Measurements from ENCODE around the gene USP40.

USP40 gene

GRCh38 chr2:233572468-233572867 is 5.9 kb upstream of the USP40 start:
- Mint-ChIP-seq H3K27me3 (no peaks in the 10 kb centered on the region), H3K4me3 (no peak overlapping the region), H3K9me3 (no peaks in the 10 kb centered on the region), H3K4me1 (ENCODE audit: low read depth) (no peaks in the 10 kb centered on the region), H3K27ac (no peak overlapping the region), H3K36me3 (ENCODE audit: low read depth) (no peaks in the 10 kb centered on the region)
- DNase-seq = no peak

- no peak for DNase-seq
- Mint-ChIP-seq H3K27ac (no peak overlapping the region), H3K27me3 (no peaks in the 10 kb centered on the region), H3K36me3 (ENCODE audit: low read depth) (peaks cover 3% of the 10 kb centered on the region), H3K4me1 (ENCODE audit: low read depth) (no peaks in the 10 kb centered on the region), H3K9me3 (no peaks in the 10 kb centered on the region), H3K4me3 (no peak overlapping the region)
These were observed 4.9 kb upstream of the USP40 start for GRCh38 chr2:233571462-233571861.

GRCh38 chr2:233571001-233571400 is 4.4 kb upstream of the USP40 start:
- Mint-ChIP-seq H3K27me3 (no peaks in the 10 kb centered on the region), H3K4me3 (no peak overlapping the region)

GRCh38 chr2:233565685-233566140 is 869 bp downstream of the USP40 start:
- Mint-ChIP-seq H3K4me3 (peak overlapping the region; percentile 98), H3K4me1 (ENCODE audit: low read depth) (peaks cover 15% of the 10 kb centered on the region), H3K9me3 (no peaks in the 10 kb centered on the region), H3K27me3 (no peaks in the 10 kb centered on the region), H3K27ac (peak overlapping the region; percentile 97), H3K36me3 (ENCODE audit: low read depth) (peaks cover 13% of the 10 kb centered on the region)
- no peak for DNase-seq

More at GRCh38 chr2:233571001-233571400, 4.4 kb upstream of the USP40 start:
- H3K27ac Mint-ChIP-seq = no peak overlapping the region
- no peak for DNase-seq
- no peaks in the 10 kb centered on the region for H3K4me1 Mint-ChIP-seq (ENCODE audit: low read depth)
- peaks cover 5% of the 10 kb centered on the region for H3K36me3 Mint-ChIP-seq (ENCODE audit: low read depth)
- no peaks in the 10 kb centered on the region for H3K9me3 Mint-ChIP-seq

DNA sequence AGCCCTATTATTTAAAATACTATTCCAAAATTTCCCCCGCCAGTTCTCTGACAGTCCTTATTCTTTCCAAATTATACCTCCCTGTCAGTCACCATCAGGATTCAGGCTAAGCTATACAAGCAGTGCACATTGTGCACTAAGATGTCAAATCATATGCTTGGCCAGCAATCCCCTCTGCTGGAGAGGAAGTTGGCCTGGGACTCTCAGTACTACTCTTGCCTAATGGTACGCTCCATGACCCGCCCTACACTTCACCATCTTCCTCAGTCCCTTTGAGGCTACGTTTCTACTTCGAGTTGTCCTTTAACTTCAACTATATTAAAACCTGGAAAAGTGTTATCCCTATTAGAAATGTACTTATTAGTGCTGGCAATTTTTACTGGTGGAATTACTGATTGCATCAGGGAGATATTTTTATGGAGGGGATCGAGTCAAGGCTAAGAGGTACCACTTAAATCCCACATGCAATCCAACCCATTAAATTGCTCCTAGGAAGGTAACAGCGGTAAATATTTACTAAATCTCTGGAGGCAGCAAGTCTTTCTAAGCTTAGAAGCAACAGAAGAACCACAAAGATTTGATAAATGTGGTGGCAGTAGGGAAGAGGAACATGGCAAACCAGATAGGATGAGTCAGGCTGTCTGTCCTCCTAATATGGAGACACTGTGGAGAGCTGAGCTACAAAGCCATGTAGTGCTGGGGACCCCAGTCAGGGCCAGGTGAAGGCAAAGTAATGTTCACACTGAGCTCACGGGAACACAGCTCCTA is 2.7 kb downstream of the USP40 start:
- H3K27ac Mint-ChIP-seq = no peak overlapping the region
- peaks cover 15% of the 10 kb centered on the region for H3K4me1 Mint-ChIP-seq (ENCODE audit: low read depth)
- H3K36me3 Mint-ChIP-seq (ENCODE audit: low read depth) = peaks cover 24% of the 10 kb centered on the region
- DNase-seq = no peak
- no peak overlapping the region for H3K4me3 Mint-ChIP-seq
- no peaks in the 10 kb centered on the region for H3K27me3 Mint-ChIP-seq
- H3K9me3 Mint-ChIP-seq = no peaks in the 10 kb centered on the region

DNA sequence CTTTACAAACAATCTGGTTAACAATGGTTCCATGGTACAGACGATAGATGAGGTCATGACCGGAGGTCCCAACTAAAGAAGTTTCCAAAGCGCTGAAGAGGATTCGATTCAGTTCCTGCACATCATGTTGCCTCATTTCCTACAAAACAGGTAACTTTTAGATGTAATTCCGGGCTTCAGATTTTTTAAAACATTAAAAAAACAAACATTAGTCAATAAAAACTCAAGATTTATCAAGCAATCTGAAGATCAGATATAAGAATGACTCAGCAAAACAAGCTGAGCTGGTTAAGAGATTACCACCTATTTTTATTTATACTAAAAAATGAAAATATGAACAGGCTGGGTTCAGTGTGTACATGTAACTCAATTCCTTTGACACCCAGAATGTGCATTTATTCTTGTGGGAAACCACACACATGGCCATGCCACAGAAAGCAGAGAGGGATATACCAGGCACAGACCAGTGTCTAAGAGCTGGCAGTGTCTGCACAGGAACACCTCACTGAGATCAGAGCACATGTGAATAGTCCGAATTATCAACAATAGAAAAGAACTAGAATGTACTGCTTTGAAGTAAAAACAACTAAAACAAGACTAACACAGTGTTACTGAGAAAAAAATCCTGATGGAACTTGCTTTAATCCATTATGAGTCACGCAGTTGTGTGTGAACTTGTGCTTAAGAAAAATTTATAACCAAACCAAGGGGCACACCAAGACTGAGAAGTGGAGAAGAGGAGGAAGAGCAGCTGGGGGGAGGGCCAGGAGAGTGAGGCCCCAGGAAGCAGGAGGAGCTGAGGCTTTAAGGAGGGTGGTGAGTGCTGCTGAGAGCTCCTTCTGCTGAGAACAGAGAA is 9.5 kb downstream of the USP40 start:
- H3K27me3 Mint-ChIP-seq = no peaks in the 10 kb centered on the region
- H3K4me3 Mint-ChIP-seq = no peak overlapping the region
- peaks cover 61% of the 10 kb centered on the region for H3K36me3 Mint-ChIP-seq (ENCODE audit: low read depth)
- DNase-seq = no peak
- H3K27ac Mint-ChIP-seq = peak overlapping the region; percentile 10
- peaks cover 6% of the 10 kb centered on the region for H3K4me1 Mint-ChIP-seq (ENCODE audit: low read depth)
- H3K9me3 Mint-ChIP-seq = no peaks in the 10 kb centered on the region

DNA sequence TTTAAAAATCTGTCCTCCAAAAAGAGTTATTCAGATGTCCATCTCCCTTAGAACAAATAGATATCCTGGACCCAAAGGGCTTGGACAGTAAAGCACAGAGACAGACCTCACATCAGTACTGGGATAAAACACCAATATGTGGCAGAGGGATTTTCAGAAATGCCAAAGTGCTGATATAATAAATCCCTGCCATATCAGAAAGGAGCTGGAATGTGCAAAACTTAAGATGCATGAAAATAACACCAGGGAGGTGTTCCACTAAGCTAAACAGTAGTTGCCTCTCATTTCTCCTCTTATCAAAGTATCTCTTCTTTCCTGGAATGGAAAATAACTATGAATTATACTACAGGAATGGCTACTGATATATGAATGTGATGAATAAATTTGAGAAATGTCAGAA is 13.2 kb downstream of the USP40 start:
- DNase-seq = no peak
- Mint-ChIP-seq H3K4me1 (ENCODE audit: low read depth) (peaks cover 6% of the 10 kb centered on the region), H3K27ac (no peak overlapping the region), H3K36me3 (ENCODE audit: low read depth) (peaks cover 64% of the 10 kb centered on the region), H3K27me3 (no peaks in the 10 kb centered on the region), H3K4me3 (no peak overlapping the region), H3K9me3 (no peaks in the 10 kb centered on the region)

GRCh38 chr2:233551491-233551890 is 15.1 kb downstream of the USP40 start:
- no peaks in the 10 kb centered on the region for H3K27me3 Mint-ChIP-seq
- H3K36me3 Mint-ChIP-seq (ENCODE audit: low read depth) = peaks cover 62% of the 10 kb centered on the region
- no peak overlapping the region for H3K27ac Mint-ChIP-seq
- no peaks in the 10 kb centered on the region for H3K9me3 Mint-ChIP-seq
- no peak overlapping the region for H3K4me3 Mint-ChIP-seq
- no peaks in the 10 kb centered on the region for H3K4me1 Mint-ChIP-seq (ENCODE audit: low read depth)
- no peak for DNase-seq

GRCh38 chr2:233546774-233547173 is 19.8 kb downstream of the USP40 start:
- Mint-ChIP-seq H3K4me1 (ENCODE audit: low read depth) (peaks cover 2% of the 10 kb centered on the region), H3K36me3 (ENCODE audit: low read depth) (peaks cover 69% of the 10 kb centered on the region), H3K9me3 (no peaks in the 10 kb centered on the region), H3K27me3 (no peaks in the 10 kb centered on the region), H3K4me3 (no peak overlapping the region), H3K27ac (no peak overlapping the region)
- no peak for DNase-seq

DNA sequence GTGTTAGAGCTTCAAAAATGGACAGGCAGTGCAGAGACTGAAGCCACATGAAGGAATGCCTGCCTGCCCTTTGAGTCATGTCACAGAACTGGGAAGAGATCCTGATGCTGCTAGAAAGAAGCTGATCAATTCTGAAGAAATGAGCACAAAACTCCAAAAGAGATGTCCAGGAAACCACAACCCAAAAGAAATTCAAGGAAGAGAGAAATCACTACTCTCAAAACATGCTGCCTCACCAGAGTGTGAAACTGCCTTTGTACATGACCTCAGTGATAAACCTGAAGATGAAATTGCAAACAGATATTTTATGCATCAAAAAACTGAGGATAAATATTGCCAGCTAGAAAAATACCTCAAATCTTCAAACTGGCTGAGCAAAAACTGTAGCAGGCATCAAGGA is 20.5 kb downstream of the USP40 start:
- no peak overlapping the region for H3K27ac Mint-ChIP-seq
- H3K36me3 Mint-ChIP-seq (ENCODE audit: low read depth) = peaks cover 65% of the 10 kb centered on the region
- no peaks in the 10 kb centered on the region for H3K27me3 Mint-ChIP-seq
- peaks cover 2% of the 10 kb centered on the region for H3K4me1 Mint-ChIP-seq (ENCODE audit: low read depth)
- no peaks in the 10 kb centered on the region for H3K9me3 Mint-ChIP-seq
- DNase-seq = no peak
- no peak overlapping the region for H3K4me3 Mint-ChIP-seq

- Mint-ChIP-seq H3K4me1 (ENCODE audit: low read depth) (peaks cover 2% of the 10 kb centered on the region), H3K36me3 (ENCODE audit: low read depth) (peaks cover 69% of the 10 kb centered on the region)
These were observed 22.4 kb downstream of the USP40 start for GRCh38 chr2:233544200-233544610.

GRCh38 chr2:233542507-233542906 is 24.1 kb downstream of the USP40 start:
- Mint-ChIP-seq H3K9me3 (no peaks in the 10 kb centered on the region), H3K36me3 (ENCODE audit: low read depth) (peaks cover 68% of the 10 kb centered on the region), H3K27me3 (no peaks in the 10 kb centered on the region), H3K27ac (no peak overlapping the region), H3K4me3 (no peak overlapping the region), H3K4me1 (ENCODE audit: low read depth) (peaks cover 2% of the 10 kb centered on the region)
- DNase-seq = no peak

More at GRCh38 chr2:233544200-233544610, 22.4 kb downstream of the USP40 start:
- Mint-ChIP-seq H3K9me3 (no peaks in the 10 kb centered on the region), H3K27ac (no peak overlapping the region), H3K27me3 (no peaks in the 10 kb centered on the region), H3K4me3 (no peak overlapping the region)
- no peak for DNase-seq

DNA sequence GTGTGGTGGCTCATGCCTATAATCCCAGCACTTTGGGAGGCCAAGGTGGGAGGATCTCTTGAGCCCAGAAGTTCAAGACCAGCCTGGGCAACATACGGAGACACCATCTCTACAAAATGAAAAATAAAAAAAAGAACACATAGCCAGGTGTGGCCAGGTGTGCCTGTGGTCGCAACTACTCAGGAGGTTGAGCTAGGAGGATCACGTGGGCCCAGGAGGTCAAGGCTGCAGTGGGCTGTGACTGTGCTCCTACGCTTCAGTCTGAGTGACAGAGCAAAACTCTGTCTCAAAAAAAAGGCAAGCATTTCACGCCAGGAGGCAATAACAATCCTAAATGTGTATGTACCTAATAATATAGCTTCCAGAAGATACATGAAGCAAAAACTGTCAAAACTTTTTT is 27.8 kb downstream of the USP40 start:
- Mint-ChIP-seq H3K4me1 (ENCODE audit: low read depth) (no peaks in the 10 kb centered on the region), H3K27ac (no peak overlapping the region), H3K9me3 (no peaks in the 10 kb centered on the region), H3K27me3 (no peaks in the 10 kb centered on the region), H3K36me3 (ENCODE audit: low read depth) (peaks cover 44% of the 10 kb centered on the region), H3K4me3 (no peak overlapping the region)
- DNase-seq = no peak

DNA sequence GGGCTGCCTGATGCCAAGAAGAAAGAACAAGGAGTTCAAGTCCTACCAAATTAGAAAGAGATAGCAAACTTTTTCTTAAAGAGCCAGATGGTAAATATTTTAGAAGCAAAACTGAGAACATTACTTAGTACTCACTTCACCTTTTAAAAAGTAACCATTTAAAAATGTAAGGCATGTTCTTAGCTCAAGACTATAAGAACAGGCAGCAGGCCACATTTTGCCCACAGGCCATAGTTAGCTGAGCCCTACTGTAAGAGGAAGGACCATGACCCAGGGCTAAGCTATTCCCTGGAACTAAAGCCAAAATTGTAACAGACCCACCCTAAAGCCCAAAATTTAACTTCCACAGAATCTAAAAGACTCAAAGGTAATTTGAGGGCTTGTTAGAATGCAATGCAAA is 31.3 kb downstream of the USP40 start:
- no peak overlapping the region for H3K4me3 Mint-ChIP-seq
- peaks cover 40% of the 10 kb centered on the region for H3K36me3 Mint-ChIP-seq (ENCODE audit: low read depth)
- no peaks in the 10 kb centered on the region for H3K9me3 Mint-ChIP-seq
- DNase-seq = no peak
- H3K4me1 Mint-ChIP-seq (ENCODE audit: low read depth) = no peaks in the 10 kb centered on the region
- H3K27me3 Mint-ChIP-seq = no peaks in the 10 kb centered on the region
- H3K27ac Mint-ChIP-seq = no peak overlapping the region

- no peaks in the 10 kb centered on the region for H3K4me1 Mint-ChIP-seq (ENCODE audit: low read depth)
- DNase-seq = no peak
- peaks cover 33% of the 10 kb centered on the region for H3K36me3 Mint-ChIP-seq (ENCODE audit: low read depth)
- H3K9me3 Mint-ChIP-seq = no peaks in the 10 kb centered on the region
- H3K27me3 Mint-ChIP-seq = no peaks in the 10 kb centered on the region
- H3K4me3 Mint-ChIP-seq = no peak overlapping the region
- no peak overlapping the region for H3K27ac Mint-ChIP-seq
These were observed 33.6 kb downstream of the USP40 start for GRCh38 chr2:233532971-233533370.

Data from activated T-cell treated with anti-CD3 and anti-CD28 coated beads, Interleukin-2, amount 50 U/mL, for 24 hours (primary cell).